Myocyte (in vitro differentiated cells): ENCODE data around the gene NR5A2. TPM values are rescaled to one million over a fixed set of nuclear protein-coding genes. Genes with fewer than 3 reads are reported as not detected.

ENCODE experiments used
- DNase-seq: peaks from one replicate; pipeline ENCODE4 v3.0.0-alpha.2; 2012; ENCODE audit warnings: low read depth
- total RNA-seq: library from RNA; depleted of rRNA; stranded (reverse); fragments of >200 nt; gene quantifications from 2 replicates; pipeline ENCODE4 v1.2.3, GENCODE V29; 2014

The NR5A2 gene
- total RNA-seq, 1 donor from 2014 or later = not detected

GRCh38 chr1:200118779-200119505 is 91.4 kb downstream of the NR5A2 start:
- no peak for DNase-seq

GRCh38 chr1:200121421-200121820 is 93.9 kb downstream of the NR5A2 start:
- DNase-seq = no peak

DNA sequence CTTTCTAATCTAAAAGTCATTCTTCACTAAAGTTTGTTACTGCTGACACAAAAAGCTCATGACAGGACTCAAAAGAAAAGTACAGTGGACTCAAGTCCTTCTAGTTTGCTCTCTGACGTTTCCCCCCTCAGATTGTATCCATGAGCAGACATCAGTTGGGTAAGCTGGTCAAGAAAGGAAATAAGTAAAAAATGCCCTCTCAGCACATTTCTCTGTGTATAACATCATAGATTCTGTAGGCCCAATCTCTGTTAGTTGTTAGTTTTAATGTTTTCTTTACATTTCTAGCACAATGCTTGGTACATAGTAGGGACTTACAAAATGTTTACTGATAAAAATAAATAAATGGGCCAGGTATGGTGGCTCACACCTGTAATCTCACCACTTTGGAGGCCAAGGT is 96.8 kb downstream of the NR5A2 start:
- DNase-seq = no peak

GRCh38 chr1:200128081-200128480 is 100.6 kb downstream of the NR5A2 start:
- no peak for DNase-seq

DNA sequence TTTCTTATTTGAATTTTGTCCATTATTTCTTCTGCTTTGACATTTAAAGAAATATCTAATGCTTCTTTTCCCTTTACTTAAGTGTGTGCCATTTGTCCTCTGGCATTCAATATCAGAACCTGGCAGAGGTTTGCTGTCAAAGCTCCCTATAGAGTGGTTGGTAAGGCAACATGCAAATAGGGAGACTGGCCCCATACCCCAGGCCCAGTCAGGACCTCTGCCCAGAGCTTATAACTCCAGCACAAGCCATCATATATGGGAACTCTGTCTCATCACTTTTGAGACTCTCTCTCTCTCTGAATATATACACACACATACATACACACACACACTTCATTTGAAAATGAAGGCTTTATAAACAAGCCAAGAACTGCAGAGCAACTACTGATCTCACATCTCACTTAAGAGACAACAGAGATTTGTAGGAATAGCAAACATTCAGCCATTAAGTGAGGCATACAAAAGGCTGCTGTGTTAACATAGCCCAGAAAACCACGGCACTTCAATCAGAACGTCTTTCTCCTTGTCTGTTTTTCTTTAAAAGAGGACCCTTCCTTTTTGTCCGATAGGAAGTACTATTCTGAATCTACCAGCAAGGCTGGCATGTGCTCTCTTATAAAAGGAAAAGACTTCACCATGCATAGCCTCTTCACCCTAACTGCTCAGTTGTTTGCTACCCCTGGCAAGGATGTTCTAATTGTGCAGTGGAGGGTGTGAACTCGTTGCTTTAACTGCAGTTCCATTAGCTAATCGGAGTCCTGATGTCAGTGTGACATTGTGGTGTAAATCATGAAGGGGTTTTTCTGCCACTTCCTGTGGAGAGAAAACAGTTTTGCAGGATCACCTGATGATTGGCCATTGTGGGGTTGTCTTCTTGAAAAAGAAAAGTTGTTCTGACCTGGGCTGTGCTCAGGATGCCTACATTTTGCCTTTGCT is 101.7 kb downstream of the NR5A2 start:
- no peak for DNase-seq

DNA sequence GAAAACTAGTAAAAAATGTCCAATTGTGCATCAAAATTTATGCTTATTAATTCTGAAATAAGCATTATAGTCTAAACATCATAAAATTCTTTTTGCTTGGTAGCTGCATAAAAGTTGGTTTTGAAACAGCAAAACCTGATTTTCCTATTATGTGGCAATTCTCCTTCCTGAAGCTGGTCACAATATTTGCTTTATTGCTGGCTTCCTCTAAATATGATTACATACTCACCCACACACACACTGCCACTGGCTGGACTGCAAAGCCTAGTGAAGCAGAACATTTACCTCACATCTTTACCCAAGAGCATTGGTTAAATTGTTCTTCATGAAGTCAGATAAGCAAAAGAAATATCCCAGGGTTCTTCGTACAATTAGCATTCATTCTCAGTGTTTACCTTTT is 103.0 kb downstream of the NR5A2 start:
- DNase-seq = no peak

GRCh38 chr1:200131551-200132125 is 104.1 kb downstream of the NR5A2 start:
- peak; percentile 18 for DNase-seq

- no peak for DNase-seq
Observed at GRCh38 chr1:200133123-200133522, 105.6 kb downstream of the NR5A2 start.

- no peak for DNase-seq
Observed at GRCh38 chr1:200134116-200134515, 106.6 kb downstream of the NR5A2 start.

DNA sequence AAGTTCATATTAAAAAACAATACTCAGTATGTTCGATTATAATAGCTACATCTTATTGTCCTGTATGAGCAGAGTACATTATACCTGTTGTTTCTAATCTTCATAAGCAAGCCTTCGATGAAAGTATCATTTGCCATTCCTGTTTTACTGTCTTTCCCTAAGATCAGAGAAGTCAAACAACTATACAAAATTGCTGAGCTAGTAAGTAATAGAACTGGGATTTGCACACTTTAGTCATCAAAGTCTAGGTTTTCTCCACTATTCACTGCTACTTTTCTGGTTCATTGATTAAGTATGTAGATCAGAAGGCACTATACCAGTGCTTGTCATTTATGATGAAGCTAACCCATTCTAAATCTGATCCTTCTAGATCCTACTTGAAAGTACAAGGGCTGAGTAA is 108.9 kb downstream of the NR5A2 start:
- no peak for DNase-seq

DNA sequence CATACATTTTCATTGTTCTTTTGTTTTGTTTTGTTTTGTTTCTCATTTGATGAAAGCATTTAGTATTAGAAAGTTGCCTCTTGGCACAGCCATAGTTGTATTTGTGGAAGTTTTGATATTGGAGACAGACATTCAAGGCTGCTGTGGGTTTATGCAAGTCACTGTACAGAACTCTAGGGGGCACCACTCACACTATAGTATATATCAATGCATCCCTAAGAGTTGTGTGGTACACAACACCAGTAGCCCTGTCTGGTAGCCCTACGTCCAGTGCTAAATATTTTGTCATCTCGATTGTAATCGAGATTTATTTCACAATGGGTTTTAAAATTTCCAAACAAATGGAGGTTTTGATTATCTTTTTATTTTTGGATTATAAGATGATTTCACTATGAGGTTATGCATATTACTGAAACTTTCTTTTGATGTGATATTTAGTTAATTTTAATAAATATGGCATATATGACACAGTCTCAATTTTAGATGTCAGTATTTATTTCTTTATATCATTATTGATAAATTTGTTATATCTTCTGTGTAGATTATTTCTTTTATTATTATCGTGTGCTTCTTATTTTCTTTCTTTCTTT is 112.2 kb downstream of the NR5A2 start:
- peak; percentile 55 for DNase-seq

DNA sequence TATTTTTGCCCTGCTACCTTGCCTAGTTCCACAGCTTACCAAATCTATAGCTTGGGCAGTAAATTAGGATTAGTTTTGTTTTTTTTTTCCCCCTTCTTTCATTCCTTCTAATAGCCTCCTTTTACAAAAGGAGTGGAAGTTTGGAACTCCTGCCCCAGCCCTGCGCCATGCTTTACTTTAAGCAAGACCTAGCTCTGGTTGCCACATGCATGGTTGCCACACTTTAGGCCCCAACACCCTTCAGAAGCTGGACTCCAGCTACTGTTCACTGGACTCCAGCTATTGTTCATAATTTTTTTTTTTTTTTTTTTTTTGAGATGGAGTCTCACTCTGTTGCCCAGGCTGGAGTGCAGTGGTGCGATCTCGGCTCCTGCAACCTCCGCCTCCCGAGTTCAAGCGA is 115.8 kb downstream of the NR5A2 start:
- DNase-seq = no peak

- no peak for DNase-seq
Observed at GRCh38 chr1:200146100-200146499, 118.6 kb downstream of the NR5A2 start.

DNA sequence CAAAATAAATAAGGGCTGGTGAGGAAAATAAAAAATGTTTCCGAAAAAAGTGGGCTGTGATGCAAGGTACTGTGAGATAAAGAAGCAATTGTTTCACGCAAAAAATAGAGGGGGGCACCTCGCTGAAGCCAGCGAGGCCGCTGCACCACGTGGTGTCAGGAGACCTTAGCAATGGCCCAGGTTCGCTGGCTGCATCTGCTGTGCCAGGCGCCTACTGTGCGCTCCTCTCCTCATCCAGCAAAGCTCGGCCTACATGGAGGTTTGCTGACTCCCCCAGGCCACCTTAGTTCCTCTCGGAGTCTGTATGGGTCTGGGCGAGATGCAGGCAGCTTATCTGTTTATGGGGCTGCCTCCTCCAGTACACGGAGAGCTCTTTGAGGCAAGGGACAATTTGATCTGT is 119.6 kb downstream of the NR5A2 start:
- no peak for DNase-seq

- no peak for DNase-seq
Observed at GRCh38 chr1:200147742-200148141, 120.2 kb downstream of the NR5A2 start.

DNA sequence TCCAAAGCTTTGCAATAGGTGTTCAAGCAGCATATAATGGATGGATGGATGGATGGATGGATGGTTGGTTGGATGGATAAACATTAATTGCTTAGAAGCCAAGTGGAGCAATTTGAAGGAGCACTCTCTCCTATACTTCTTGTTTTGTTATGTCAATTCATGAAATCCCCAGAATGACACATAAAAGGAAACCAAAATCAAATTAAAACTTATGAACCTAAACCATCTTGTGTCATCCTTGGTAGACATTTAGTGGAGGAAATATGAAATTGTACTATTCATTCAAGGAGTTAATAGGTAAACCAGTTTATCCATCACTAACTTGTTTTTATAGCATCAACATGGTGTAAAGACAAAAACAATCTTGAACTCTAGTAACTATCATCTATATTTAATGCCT is 122.5 kb downstream of the NR5A2 start:
- DNase-seq = no peak

DNA sequence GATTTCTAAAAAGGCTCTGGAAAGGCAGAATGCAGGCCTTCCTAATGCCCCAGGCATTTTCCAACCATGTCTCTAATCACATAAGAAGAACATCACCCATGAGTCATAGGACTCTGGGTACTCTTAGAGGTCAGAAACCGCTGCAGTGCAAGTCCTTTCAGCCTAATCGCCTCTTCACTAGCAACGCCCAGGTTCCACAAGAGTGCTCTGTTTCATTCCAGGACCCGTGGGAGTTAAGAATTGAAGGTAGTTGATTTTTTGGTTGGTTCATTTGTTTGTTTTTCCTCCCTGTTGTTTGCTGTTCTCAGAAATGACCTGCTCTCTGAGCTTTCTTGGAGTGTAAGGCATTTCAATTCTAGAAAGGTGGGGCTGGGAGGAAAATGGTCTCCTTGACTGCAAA is 123.2 kb downstream of the NR5A2 start:
- peak; percentile 53 for DNase-seq

DNA sequence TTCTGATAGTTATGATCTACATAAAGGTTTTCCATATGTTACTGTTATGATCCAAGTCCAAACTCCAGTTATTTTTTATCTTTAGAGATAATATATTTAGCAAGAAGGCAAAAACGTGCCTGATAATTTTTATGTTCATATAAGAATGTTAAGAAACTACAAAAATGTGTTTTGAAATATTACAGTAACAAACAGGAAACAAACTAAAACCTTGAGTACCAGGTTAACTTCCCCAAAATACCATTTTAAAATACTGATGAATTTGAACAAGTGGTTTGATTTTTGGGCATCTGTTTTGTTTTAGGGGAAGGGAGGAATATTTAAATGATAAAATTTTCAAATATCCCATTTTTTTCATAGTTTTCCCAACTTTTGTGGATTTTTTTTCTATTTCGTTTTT is 124.8 kb downstream of the NR5A2 start:
- no peak for DNase-seq

DNA sequence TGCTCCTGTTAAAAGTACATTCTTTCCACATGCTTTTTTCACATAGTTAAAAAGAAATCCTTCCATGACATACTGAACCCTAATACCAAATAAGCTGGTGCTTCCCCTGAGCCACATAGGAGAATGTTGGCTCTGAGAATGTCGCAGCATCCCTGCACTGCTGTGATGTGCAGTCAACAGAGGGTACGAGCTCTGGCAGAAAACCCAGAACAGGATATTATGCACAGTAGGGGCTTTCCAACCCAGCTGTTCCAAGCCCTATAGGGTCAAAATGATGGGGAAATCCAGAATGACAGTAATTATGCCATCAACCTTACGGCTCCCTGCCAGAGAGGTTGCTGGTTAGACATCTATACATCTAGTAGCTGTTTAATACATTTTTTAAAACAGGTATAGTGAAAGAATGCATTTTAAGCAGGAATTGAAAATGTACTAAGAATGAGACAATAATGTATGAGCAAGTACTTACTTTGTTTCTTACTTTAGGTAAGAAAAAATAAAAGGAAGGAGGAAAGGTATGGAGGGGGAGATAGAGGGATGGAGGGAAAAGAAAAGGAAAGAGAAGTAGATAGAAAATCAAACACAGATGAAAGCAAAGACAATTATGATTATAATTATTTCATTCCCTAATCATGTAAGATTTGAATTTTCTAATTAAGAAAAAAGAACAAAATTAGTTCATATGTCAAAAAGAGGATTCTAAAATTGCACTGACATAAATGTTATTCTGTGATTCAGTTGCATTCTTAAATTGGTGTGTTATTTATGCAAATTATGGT is 126.0 kb downstream of the NR5A2 start:
- DNase-seq = no peak

GRCh38 chr1:200154069-200154767 is 126.7 kb downstream of the NR5A2 start:
- DNase-seq = no peak
